Mucosa of stomach (tissue), 1 donor: ENCODE data around the gene VGLL4.
"Not testable (repeated sequence)": the region's sequence is repeated elsewhere in the genome, so short reads cannot be mapped to it uniquely, and the experiment has no call there.

Source experiments
- H3K27me3 ChIP-seq: one replicate; pipeline ENCODE4 v1.7.0; 2013; ENCODE audit warnings: mild to moderate bottlenecking, low read length; ENCODE audit not compliant: control insufficient read depth, insufficient read depth
- H3K36me3 ChIP-seq: one replicate; pipeline ENCODE4 v1.7.0; 2013; ENCODE audit warnings: low read length; ENCODE audit not compliant: control insufficient read depth, insufficient read depth
- H3K4me1 ChIP-seq: one replicate; pipeline ENCODE4 v1.7.0; 2013; ENCODE audit warnings: mild to moderate bottlenecking, low read length; ENCODE audit not compliant: control insufficient read depth, insufficient read depth
- H3K4me3 ChIP-seq: one replicate; pipeline ENCODE4 v1.7.0; 2013; ENCODE audit warnings: low read length
- H3K9ac ChIP-seq: one replicate; pipeline ENCODE4 v1.7.0; 2013; ENCODE audit warnings: mild to moderate bottlenecking, low read length, moderate library complexity
- H3K9me3 ChIP-seq: one replicate; pipeline ENCODE4 v1.7.0; 2013; ENCODE audit warnings: mild to moderate bottlenecking, low read length, moderate library complexity; ENCODE audit not compliant: control insufficient read depth
- donor health status: Pancreatic carcinoma.

VGLL4 gene

GRCh38 chr3:11584570-11584969 lies 59.1 kb downstream of the VGLL4 start:
- H3K9me3 ChIP-seq: no peaks in the 10 kb centered on the region
- peaks cover 38% of the 10 kb centered on the region for H3K4me1 ChIP-seq
- no peaks in the 10 kb centered on the region for H3K27me3 ChIP-seq
- no peaks in the 10 kb centered on the region for H3K36me3 ChIP-seq
- no peak overlapping the region for H3K4me3 ChIP-seq
- H3K9ac ChIP-seq: no peak overlapping the region

DNA sequence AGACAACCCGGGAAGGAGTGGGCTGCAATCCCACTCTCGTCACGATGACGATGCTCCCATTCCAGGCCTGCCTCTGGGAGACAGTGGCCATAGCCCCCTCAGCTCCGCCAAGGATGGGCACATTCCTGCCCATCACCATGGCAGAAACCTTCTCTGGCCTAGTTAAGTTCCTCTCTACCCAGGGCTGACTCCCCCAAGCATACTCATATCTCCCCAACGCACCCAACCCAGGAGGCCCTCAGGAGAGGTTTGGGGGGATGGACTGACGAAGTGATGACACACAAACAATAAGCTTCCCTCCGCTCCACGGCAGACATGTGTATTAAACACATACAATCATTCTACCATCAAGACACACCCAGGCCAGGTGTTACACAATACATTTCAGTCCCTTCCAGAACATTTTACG lies 60.1 kb downstream of the VGLL4 start:
- Histone ChIP-seq H3K9me3 (no peaks in the 10 kb centered on the region), H3K36me3 (no peaks in the 10 kb centered on the region), H3K9ac (no peak overlapping the region), H3K4me3 (no peak overlapping the region), H3K27me3 (no peaks in the 10 kb centered on the region), H3K4me1 (peaks cover 30% of the 10 kb centered on the region)

- Histone ChIP-seq H3K4me1 (peaks cover 26% of the 10 kb centered on the region), H3K9ac (no peak overlapping the region), H3K36me3 (no peaks in the 10 kb centered on the region), H3K4me3 (no peak overlapping the region), H3K27me3 (no peaks in the 10 kb centered on the region), H3K9me3 (no peaks in the 10 kb centered on the region)
Measured at GRCh38 chr3:11583235-11583634, 60.5 kb downstream of the VGLL4 start.

- Histone ChIP-seq H3K36me3 (no peaks in the 10 kb centered on the region), H3K4me3 (no peak overlapping the region), H3K9me3 (no peaks in the 10 kb centered on the region), H3K4me1 (peaks cover 26% of the 10 kb centered on the region), H3K27me3 (no peaks in the 10 kb centered on the region), H3K9ac (no peak overlapping the region)
Measured at GRCh38 chr3:11582191-11582968, 61.3 kb downstream of the VGLL4 start.

DNA sequence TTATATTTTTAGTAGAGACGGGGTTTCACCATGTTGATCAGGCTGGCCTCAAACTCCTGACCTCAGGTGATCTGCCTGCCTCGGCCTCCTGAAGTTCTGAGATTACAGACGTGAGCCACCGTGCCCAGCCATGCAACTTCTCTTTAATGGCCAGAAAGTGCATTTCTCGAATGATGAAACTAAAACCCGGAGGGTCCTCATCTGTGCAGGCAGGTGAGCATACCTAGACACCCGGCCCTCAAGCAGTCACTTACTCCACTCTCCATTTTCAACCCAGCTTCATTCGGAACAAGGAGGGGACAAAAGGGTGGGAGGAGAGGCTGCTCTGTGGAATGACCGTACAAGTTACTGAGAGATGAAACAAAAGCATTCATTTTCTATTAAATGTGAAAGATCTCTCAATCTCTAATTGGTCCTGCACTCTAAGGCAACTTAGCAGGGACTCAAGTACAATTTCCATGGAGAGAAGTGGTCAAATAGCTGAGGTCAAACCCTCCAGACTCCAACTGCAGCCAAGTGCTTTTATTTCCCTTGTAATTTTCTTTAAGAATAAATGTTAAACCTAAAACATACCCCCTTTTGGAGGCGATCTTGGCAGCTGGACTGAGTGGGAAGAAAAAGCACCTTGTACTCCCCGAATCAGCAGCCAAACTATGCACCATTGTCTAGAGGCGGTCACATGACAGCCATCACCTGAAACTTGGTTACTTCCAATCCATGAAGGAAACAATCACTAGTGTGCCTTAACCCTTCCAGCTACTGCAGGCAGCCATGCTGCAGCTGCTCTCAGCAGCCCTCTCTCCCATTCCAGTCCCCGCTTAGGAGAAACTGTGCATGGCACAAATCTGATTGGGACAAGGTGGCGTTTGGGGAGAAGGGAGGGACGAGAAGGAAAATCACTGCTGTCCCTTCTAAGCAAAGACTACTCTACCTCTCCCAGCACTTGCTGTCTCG lies 62.2 kb downstream of the VGLL4 start:
- Histone ChIP-seq H3K9me3 (no peaks in the 10 kb centered on the region), H3K27me3 (no peaks in the 10 kb centered on the region), H3K4me3 (no peak overlapping the region), H3K4me1 (peaks cover 26% of the 10 kb centered on the region), H3K36me3 (no peaks in the 10 kb centered on the region), H3K9ac (no peak overlapping the region)

GRCh38 chr3:11580645-11581044 lies 63.1 kb downstream of the VGLL4 start:
- H3K9ac ChIP-seq: no peak overlapping the region
- H3K4me3 ChIP-seq: no peak overlapping the region
- H3K9me3 ChIP-seq: no peaks in the 10 kb centered on the region
- no peaks in the 10 kb centered on the region for H3K27me3 ChIP-seq
- H3K4me1 ChIP-seq: peaks cover 26% of the 10 kb centered on the region
- no peaks in the 10 kb centered on the region for H3K36me3 ChIP-seq

DNA sequence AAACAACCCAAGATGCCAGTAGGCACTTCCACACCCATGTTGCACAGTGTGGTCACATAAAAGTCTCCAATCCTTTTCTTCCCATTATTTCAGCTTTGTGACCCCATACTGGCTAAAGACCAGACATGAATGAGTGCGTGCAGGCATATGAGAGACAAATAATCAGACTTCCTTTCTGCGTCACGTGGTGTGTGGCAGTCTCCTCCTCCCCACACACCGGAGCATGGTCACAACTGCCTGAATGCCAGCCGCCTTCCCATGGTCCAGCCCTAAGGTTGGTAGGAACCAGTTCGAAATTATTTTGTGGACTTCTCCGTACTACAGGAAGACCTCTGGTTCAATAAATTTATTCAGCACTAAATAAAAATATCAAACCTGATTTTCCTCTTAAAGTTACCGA lies 65.5 kb downstream of the VGLL4 start:
- Histone ChIP-seq H3K27me3 (no peaks in the 10 kb centered on the region), H3K36me3 (no peaks in the 10 kb centered on the region), H3K9ac (no peak overlapping the region), H3K4me3 (no peak overlapping the region), H3K4me1 (peaks cover 21% of the 10 kb centered on the region), H3K9me3 (no peaks in the 10 kb centered on the region)

DNA sequence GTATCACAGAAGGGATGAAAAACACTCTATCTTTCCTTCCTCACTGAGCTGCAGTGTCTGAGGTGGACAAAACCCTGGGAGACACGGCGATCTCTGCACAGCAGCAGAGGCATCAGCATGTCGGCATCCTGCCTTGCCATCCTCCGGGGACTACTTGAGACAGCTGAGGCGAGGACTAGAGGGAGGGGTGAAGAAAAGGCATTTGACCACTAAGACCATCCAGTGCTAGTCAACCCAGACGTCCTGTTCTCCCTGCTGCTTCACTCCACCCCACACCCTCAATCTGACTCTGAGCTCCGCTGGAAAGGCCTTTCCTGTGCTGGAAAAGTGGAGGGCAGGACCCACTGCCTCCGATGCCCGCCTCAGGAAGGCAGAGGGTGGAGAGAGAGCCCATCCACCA lies 67.3 kb downstream of the VGLL4 start:
- H3K4me3 ChIP-seq: no peak overlapping the region
- H3K9ac ChIP-seq: no peak overlapping the region
- H3K36me3 ChIP-seq: no peaks in the 10 kb centered on the region
- no peaks in the 10 kb centered on the region for H3K27me3 ChIP-seq
- no peaks in the 10 kb centered on the region for H3K9me3 ChIP-seq
- peaks cover 4% of the 10 kb centered on the region for H3K4me1 ChIP-seq

DNA sequence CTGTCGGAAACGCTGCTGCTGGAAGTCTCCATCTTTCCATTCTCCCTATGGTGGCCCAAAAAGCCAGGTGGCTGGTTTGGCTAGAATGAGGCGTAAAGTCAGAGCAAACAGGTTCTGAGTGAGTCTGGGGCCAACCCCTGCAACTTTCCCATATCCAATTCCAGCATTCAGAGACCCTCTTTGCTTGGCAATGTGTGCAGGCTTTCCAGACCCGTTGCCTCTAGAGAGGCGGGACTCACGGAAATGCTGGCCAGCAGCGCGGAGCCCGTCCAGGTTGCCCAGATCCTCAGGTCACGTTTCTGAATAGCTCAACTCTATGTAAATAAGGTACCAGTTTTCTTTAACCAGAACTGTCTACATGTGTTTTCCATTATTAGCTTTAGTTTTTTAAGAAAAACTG lies 68.0 kb downstream of the VGLL4 start:
- H3K4me1 ChIP-seq: peaks cover 4% of the 10 kb centered on the region
- H3K27me3 ChIP-seq: no peaks in the 10 kb centered on the region
- no peaks in the 10 kb centered on the region for H3K36me3 ChIP-seq
- H3K4me3 ChIP-seq: no peak overlapping the region
- H3K9me3 ChIP-seq: no peaks in the 10 kb centered on the region
- H3K9ac ChIP-seq: no peak overlapping the region

DNA sequence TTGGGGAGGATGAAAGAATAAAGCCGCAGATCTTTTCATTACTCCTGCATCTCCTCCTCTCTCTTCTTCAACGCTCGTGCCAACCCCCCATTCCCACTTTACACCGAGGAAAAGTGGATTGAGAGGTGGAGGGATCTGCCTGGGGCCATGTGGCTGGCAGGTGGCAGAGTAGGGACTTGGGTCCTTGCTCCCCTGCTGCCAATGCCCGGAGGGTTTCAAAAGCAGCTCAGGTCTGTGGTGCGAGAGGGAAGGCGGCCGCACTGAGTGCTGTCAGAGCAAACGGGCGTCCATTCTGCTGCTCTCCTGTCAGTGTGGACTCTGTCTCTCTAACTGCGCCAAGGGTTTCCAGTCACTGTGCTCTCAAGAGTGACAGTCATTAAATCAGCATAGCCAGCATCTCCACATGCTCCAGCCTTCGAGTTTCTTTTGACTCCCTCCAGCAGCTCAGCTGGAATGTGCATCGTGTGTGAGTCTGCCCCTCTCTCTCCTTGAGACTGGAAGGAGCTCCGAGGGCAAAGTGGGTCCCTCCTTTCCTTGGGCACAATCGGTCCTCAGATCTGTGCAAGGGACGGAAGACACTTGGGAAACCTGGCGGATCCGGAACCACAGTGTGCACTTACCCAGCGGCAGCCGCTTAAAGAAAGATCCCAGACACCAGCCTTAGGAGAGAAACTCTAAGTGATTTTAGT lies 68.6 kb downstream of the VGLL4 start:
- H3K36me3 ChIP-seq: no peaks in the 10 kb centered on the region
- peaks cover 6% of the 10 kb centered on the region for H3K4me1 ChIP-seq
- H3K27me3 ChIP-seq: no peaks in the 10 kb centered on the region
- no peaks in the 10 kb centered on the region for H3K9me3 ChIP-seq
- no peak overlapping the region for H3K4me3 ChIP-seq
- H3K9ac ChIP-seq: no peak overlapping the region

GRCh38 chr3:11572660-11573059 lies 71.1 kb downstream of the VGLL4 start:
- H3K36me3 ChIP-seq, H3K9me3 ChIP-seq, H3K4me3 ChIP-seq, H3K9ac ChIP-seq, H3K27me3 ChIP-seq: not testable (repeated sequence)
- H3K4me1 ChIP-seq: peaks cover 20% of the 10 kb centered on the region
